Mesendoderm (in vitro differentiated cells): ENCODE measurements around the gene ZNF423.
A peak's percentile ranks its signal among the peaks of the same experiment; 100 is the strongest.

Source experiments
- DNase-seq: peaks from one replicate; pipeline ENCODE4 v3.0.0; 2013
- H2AK5ac ChIP-seq: 2 replicates; pipeline ENCODE4 v1.6.1; 2013; ENCODE audit warnings: low read length, inconsistent platforms
- H2BK120ac ChIP-seq: 2 replicates; pipeline ENCODE4 v1.6.1; 2013; ENCODE audit warnings: low read depth, mild to moderate bottlenecking, low read length, moderate library complexity, mixed read lengths
- H2BK15ac ChIP-seq: replicated peaks from 2 replicates; pipeline ENCODE4 v1.6.1; 2013; ENCODE audit warnings: low read depth, mild to moderate bottlenecking, moderate library complexity
- H2BK5ac ChIP-seq: 2 replicates; pipeline ENCODE4 v1.6.1; 2013; ENCODE audit warnings: low read length, inconsistent platforms
- H3K18ac ChIP-seq: 2 replicates; pipeline ENCODE4 v1.6.1; 2013; ENCODE audit warnings: mild to moderate bottlenecking, low read length, mixed read lengths
- H3K23ac ChIP-seq: one replicate; pipeline ENCODE4 v1.6.1; 2013; ENCODE audit warnings: low read length
- H3K27ac ChIP-seq: 2 replicates; pipeline ENCODE4 v1.5.1; 2013; ENCODE audit warnings: low read depth, mild to moderate bottlenecking, inconsistent platforms, low read length, moderate library complexity
- H3K27me3 ChIP-seq: 2 replicates; pipeline ENCODE4 v1.6.1; 2013; ENCODE audit warnings: low read length, control low read depth, mild to moderate bottlenecking, inconsistent platforms; ENCODE audit not compliant: insufficient read depth, poor library complexity
- H3K36me3 ChIP-seq: 2 replicates; pipeline ENCODE4 v1.6.1; 2013; ENCODE audit warnings: low read length, inconsistent platforms; ENCODE audit not compliant: control insufficient read depth, insufficient read depth
- H3K4ac ChIP-seq: one replicate; pipeline ENCODE4 v1.6.1; 2013; ENCODE audit warnings: low read depth, mild to moderate bottlenecking, low read length, moderate library complexity
- H3K4me1 ChIP-seq: 2 replicates; pipeline ENCODE4 v1.6.1; 2013; ENCODE audit warnings: low read depth, low read length, inconsistent platforms; ENCODE audit not compliant: control insufficient read depth
- H3K4me2 ChIP-seq: 2 replicates; pipeline ENCODE4 v1.6.1; 2013; ENCODE audit warnings: low read length
- H3K4me3 ChIP-seq: 2 replicates; pipeline ENCODE4 v1.5.1; 2013; ENCODE audit warnings: mild to moderate bottlenecking, low read length
- H3K56ac ChIP-seq: one replicate; pipeline ENCODE4 v1.6.1; 2013; ENCODE audit warnings: low read length
- H3K79me1 ChIP-seq: 2 replicates; pipeline ENCODE4 v1.6.1; 2013; ENCODE audit warnings: low read length, inconsistent platforms
- H3K79me2 ChIP-seq: 2 replicates; pipeline ENCODE4 v1.6.1; 2013; ENCODE audit warnings: mild to moderate bottlenecking, low read length; ENCODE audit not compliant: control insufficient read depth, insufficient read depth
- H3K9ac ChIP-seq: 2 replicates; pipeline ENCODE4 v1.6.1; 2013; ENCODE audit warnings: low read length, inconsistent platforms
- H4K5ac ChIP-seq: one replicate; pipeline ENCODE4 v1.6.1; 2013; ENCODE audit warnings: low read length
- H4K8ac ChIP-seq: one replicate; pipeline ENCODE4 v1.6.1; 2013; ENCODE audit warnings: low read depth, mild to moderate bottlenecking, control low read depth, low read length, moderate library complexity
- WGBS: extraction: QIAGEN DNeasy Blood & Tissue Kit; methylation state at CpG from one replicate; pipeline ENCODE4 v1.1.7; 2013; ENCODE audit warnings: low lambda C conversion rate, missing lambda C conversion rate; ENCODE audit not compliant: insufficient coverage; ENCODE audit errors: extremely low coverage; 5-methylcytosine and 5-hydroxymethylcytosine counted together

The ZNF423 gene

GRCh38 chr16:49647673-49648072 lies 208.2 kb downstream of the ZNF423 start:
- Histone ChIP-seq H4K5ac (no peak overlapping the region), H3K18ac (no peak overlapping the region), H3K4ac (no peak overlapping the region), H3K4me3 (no peak overlapping the region), H3K56ac (no peak overlapping the region), H3K27ac (no peak overlapping the region), H3K4me2 (no peak overlapping the region), H3K23ac (no peak overlapping the region), H2BK15ac (no peak overlapping the region), H2BK5ac (no peak overlapping the region), H3K79me1 (peaks cover 1% of the 10 kb centered on the region), H3K27me3 (no peaks in the 10 kb centered on the region), H3K36me3 (no peaks in the 10 kb centered on the region), H4K8ac (no peak overlapping the region), H3K4me1 (no peaks in the 10 kb centered on the region), H3K9ac (no peak overlapping the region), H2BK120ac (no peak overlapping the region), H3K79me2 (no peaks in the 10 kb centered on the region), H2AK5ac (no peak overlapping the region)
- no peak for DNase-seq
- WGBS: no CpG with 5 or more reads among the region's 2 CpGs

DNA sequence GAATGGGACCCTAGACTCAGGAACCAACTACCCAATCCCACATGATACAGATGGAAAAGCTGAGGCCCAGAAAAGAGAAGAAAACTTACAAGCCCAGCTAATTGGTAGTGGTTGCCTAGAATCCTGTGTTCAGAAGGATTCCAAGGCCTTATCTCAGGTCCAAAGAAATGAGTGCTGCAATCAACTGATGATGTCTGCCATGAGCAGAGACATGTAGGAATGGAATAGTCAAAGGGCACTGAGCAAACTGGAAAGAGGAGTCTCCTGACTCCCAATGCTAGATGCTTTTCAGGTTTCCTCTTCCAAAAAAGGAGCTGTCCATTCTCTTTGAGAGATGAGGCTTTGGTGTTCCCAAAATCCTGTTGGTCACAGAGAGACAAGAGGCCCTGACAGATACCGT lies 210.6 kb downstream of the ZNF423 start:
- H4K8ac ChIP-seq: no peak overlapping the region
- H4K5ac ChIP-seq: no peak overlapping the region
- H3K9ac ChIP-seq: no peak overlapping the region
- H3K79me1 ChIP-seq: peaks cover 1% of the 10 kb centered on the region
- no peaks in the 10 kb centered on the region for H3K36me3 ChIP-seq
- no peak overlapping the region for H3K4me3 ChIP-seq
- no CpG with 5 or more reads among the region's 1 CpG for WGBS
- no peak for DNase-seq
- no peak overlapping the region for H2BK120ac ChIP-seq
- H3K4ac ChIP-seq: no peak overlapping the region
- no peak overlapping the region for H2BK15ac ChIP-seq
- H3K27me3 ChIP-seq: no peaks in the 10 kb centered on the region
- H2AK5ac ChIP-seq: no peak overlapping the region
- H3K18ac ChIP-seq: no peak overlapping the region
- no peak overlapping the region for H3K56ac ChIP-seq
- no peak overlapping the region for H3K4me2 ChIP-seq
- no peaks in the 10 kb centered on the region for H3K79me2 ChIP-seq
- H3K27ac ChIP-seq: no peak overlapping the region
- H2BK5ac ChIP-seq: no peak overlapping the region
- H3K23ac ChIP-seq: no peak overlapping the region
- H3K4me1 ChIP-seq: no peaks in the 10 kb centered on the region

GRCh38 chr16:49644145-49644463 lies 211.8 kb downstream of the ZNF423 start:
- Histone ChIP-seq H3K27ac (no peak overlapping the region), H3K9ac (no peak overlapping the region)

GRCh38 chr16:49643429-49644144 lies 212.3 kb downstream of the ZNF423 start:
- Histone ChIP-seq H3K79me1 (peaks cover 3% of the 10 kb centered on the region), H3K9ac (no peak overlapping the region), H3K4me3 (no peak overlapping the region), H3K27me3 (no peaks in the 10 kb centered on the region), H3K18ac (no peak overlapping the region), H3K79me2 (no peaks in the 10 kb centered on the region), H3K56ac (no peak overlapping the region), H2AK5ac (no peak overlapping the region), H4K8ac (no peak overlapping the region), H3K27ac (no peak overlapping the region), H2BK5ac (no peak overlapping the region), H2BK15ac (no peak overlapping the region), H3K23ac (no peak overlapping the region), H3K4ac (no peak overlapping the region), H3K36me3 (no peaks in the 10 kb centered on the region), H4K5ac (no peak overlapping the region), H2BK120ac (no peak overlapping the region), H3K4me2 (no peak overlapping the region), H3K4me1 (peaks cover 6% of the 10 kb centered on the region)
- WGBS: no CpG with 5 or more reads among the region's 6 CpGs
- DNase-seq: no peak

More at GRCh38 chr16:49644145-49644463, 211.8 kb downstream of the ZNF423 start:
- Histone ChIP-seq H2BK5ac (no peak overlapping the region), H3K36me3 (no peaks in the 10 kb centered on the region), H2BK120ac (no peak overlapping the region), H4K5ac (no peak overlapping the region), H3K23ac (no peak overlapping the region), H3K4me1 (peaks cover 5% of the 10 kb centered on the region), H3K27me3 (no peaks in the 10 kb centered on the region), H3K18ac (no peak overlapping the region), H3K4me2 (no peak overlapping the region), H3K4me3 (no peak overlapping the region), H3K79me2 (no peaks in the 10 kb centered on the region), H4K8ac (no peak overlapping the region), H2AK5ac (no peak overlapping the region), H3K4ac (no peak overlapping the region), H3K79me1 (peaks cover 3% of the 10 kb centered on the region), H2BK15ac (no peak overlapping the region), H3K56ac (no peak overlapping the region)
- no CpG with 5 or more reads among the region's 4 CpGs for WGBS
- peak; percentile 46 for DNase-seq

- no peak overlapping the region for H4K5ac ChIP-seq
- H3K4me3 ChIP-seq: no peak overlapping the region
- H2AK5ac ChIP-seq: no peak overlapping the region
- no CpG with 5 or more reads among the region's 3 CpGs for WGBS
- H3K4ac ChIP-seq: no peak overlapping the region
- H3K27ac ChIP-seq: no peak overlapping the region
- H3K79me2 ChIP-seq: no peaks in the 10 kb centered on the region
- no peak overlapping the region for H2BK5ac ChIP-seq
- H3K79me1 ChIP-seq: peaks cover 3% of the 10 kb centered on the region
- DNase-seq: no peak
- H3K9ac ChIP-seq: no peak overlapping the region
- H3K56ac ChIP-seq: no peak overlapping the region
- no peak overlapping the region for H3K23ac ChIP-seq
- peaks cover 6% of the 10 kb centered on the region for H3K4me1 ChIP-seq
- H3K4me2 ChIP-seq: no peak overlapping the region
- H3K36me3 ChIP-seq: peaks cover 4% of the 10 kb centered on the region
- H2BK120ac ChIP-seq: no peak overlapping the region
- no peak overlapping the region for H2BK15ac ChIP-seq
- no peaks in the 10 kb centered on the region for H3K27me3 ChIP-seq
- H4K8ac ChIP-seq: no peak overlapping the region
- no peak overlapping the region for H3K18ac ChIP-seq
Observed at GRCh38 chr16:49641250-49641649, 214.7 kb downstream of the ZNF423 start.

DNA sequence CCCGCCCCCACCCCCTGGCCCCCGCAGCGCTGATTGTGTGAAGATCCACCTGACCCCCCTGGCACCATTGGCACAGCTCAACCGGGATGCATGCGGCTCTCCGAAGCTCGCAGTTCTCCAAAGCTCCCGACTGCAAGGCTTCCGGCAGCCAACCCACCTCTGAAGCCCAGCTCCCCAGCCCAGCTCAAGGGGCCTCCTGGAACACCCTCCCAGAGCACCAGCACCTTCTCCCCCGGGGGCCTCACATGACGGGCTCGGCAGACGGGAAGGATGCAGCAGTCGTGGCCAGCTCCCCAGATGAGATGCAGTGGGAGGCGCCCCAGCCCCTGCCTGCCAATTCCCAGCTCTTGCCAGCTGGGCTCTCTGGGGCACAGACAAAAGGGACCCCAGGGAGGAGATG lies 215.3 kb downstream of the ZNF423 start:
- Histone ChIP-seq H2BK120ac (no peak overlapping the region), H3K9ac (no peak overlapping the region), H3K4me3 (no peak overlapping the region), H3K4me1 (peaks cover 6% of the 10 kb centered on the region), H3K36me3 (peaks cover 6% of the 10 kb centered on the region), H3K27ac (no peak overlapping the region), H3K4me2 (no peak overlapping the region), H4K5ac (no peak overlapping the region), H3K18ac (no peak overlapping the region), H3K79me2 (no peaks in the 10 kb centered on the region), H3K23ac (no peak overlapping the region), H3K56ac (no peak overlapping the region), H2BK15ac (no peak overlapping the region), H3K27me3 (no peaks in the 10 kb centered on the region), H3K4ac (no peak overlapping the region), H4K8ac (no peak overlapping the region), H2AK5ac (no peak overlapping the region), H3K79me1 (peaks cover 3% of the 10 kb centered on the region), H2BK5ac (no peak overlapping the region)
- DNase-seq: no peak
- no CpG with 5 or more reads among the region's 15 CpGs for WGBS
